ENCODE results near the gene EML4. TPM values are rescaled to one million over a fixed set of nuclear protein-coding genes. Genes with fewer than 3 reads are reported as not detected.
A peak's percentile ranks its signal among the peaks of the same experiment; 100 is the strongest.
"Not testable (repeated sequence)": the region's sequence is repeated elsewhere in the genome, so short reads cannot be mapped to it uniquely, and the experiment has no call there.

The EML4 gene
- total RNA-seq, 4 donors from 2014 or later = 14.5 to 23.2 (median 17.8) TPM

DNA sequence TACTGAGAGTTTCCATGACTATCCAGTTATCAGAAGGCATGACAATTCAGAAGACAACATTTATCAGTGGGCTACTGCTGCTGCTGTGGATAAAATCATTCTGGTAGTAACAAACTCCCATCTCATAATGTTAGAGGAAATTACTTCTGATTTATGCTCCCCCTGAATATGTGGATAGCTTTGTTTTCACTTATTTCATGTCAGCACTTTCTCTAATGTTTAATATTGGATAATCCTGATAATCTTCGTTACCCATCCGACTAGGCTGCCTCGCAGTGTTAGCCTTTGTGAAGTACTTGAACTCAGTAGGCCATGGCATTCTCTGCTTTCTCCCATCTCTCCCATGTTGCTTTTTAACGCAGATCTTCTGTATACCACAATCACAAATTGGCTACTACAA is 163.4 kb downstream of the EML4 start:
- Histone ChIP-seq H3K4me1 (no peaks in the 10 kb centered on the region), H3K4me3 (no peak overlapping the region), H3K36me3 (peaks cover 30 to 75% (median 45%) of the 10 kb centered on the region in 4 donors), H3K27me3 (no peaks in the 10 kb centered on the region), H3K9me3 (no peaks in the 10 kb centered on the region), H3K27ac (replicated peaks in 1 of 4) (no peak overlapping the region)
- DNase-seq (ENCODE audit: extremely low spot score) = no peak
- WGBS = 98% methylated on average over 4 of the region's 4 CpGs
- TF ChIP-seq POLR2A (IDR thresholded peaks at IDR 0.05; ENCODE audit: low read depth) (no peak), EP300 (IDR thresholded peaks at IDR 0.05) (no peak), POLR2AphosphoS5 (IDR thresholded peaks at IDR 0.05) (no peak)
- TF ChIP-seq, protein P1, sequence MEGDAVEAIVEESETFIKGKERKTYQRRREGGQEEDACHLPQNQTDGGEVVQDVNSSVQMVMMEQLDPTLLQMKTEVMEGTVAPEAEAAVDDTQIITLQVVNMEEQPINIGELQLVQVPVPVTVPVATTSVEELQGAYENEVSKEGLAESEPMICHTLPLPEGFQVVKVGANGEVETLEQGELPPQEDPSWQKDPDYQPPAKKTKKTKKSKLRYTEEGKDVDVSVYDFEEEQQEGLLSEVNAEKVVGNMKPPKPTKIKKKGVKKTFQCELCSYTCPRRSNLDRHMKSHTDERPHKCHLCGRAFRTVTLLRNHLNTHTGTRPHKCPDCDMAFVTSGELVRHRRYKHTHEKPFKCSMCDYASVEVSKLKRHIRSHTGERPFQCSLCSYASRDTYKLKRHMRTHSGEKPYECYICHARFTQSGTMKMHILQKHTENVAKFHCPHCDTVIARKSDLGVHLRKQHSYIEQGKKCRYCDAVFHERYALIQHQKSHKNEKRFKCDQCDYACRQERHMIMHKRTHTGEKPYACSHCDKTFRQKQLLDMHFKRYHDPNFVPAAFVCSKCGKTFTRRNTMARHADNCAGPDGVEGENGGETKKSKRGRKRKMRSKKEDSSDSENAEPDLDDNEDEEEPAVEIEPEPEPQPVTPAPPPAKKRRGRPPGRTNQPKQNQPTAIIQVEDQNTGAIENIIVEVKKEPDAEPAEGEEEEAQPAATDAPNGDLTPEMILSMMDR (IDR thresholded peaks at IDR 0.05) = no peak
- intact Hi-C loops (cut with DNase I) = loop anchor here (10.0 kb wide), 1 partner anchor 488 kb away; no protein-coding TSS in a partner anchor

DNA sequence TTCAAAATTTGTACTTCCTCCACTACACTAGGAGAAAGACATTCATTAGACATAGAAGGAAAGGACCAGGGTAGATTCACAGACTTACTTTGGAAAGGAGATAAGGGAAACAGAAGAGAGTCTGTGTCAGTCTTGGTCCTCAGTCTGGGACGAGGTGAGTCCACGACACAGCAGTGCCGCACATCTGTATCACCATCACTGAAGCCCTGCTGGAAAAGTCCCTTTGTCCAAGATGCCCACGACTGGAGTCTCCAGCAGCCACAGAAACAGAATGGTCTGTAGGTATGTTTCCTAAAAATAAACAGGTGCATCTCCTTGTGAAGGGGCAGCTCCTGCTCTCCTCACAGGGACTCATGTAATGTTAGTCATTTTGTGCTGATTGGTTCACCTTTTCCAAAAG is 164.4 kb downstream of the EML4 start:
- WGBS = 96% methylated on average over 4 of the region's 4 CpGs
- TF ChIP-seq, protein P1 (IDR thresholded peaks at IDR 0.05) = no peak
- TF ChIP-seq POLR2AphosphoS5 (IDR thresholded peaks at IDR 0.05) = no peak
- TF ChIP-seq POLR2A (IDR thresholded peaks at IDR 0.05; ENCODE audit: low read depth) = no peak
- TF ChIP-seq EP300 (IDR thresholded peaks at IDR 0.05) = no peak
- peaks cover 30 to 85% (median 50%) of the 10 kb centered on the region in 4 donors for H3K36me3 ChIP-seq

DNA sequence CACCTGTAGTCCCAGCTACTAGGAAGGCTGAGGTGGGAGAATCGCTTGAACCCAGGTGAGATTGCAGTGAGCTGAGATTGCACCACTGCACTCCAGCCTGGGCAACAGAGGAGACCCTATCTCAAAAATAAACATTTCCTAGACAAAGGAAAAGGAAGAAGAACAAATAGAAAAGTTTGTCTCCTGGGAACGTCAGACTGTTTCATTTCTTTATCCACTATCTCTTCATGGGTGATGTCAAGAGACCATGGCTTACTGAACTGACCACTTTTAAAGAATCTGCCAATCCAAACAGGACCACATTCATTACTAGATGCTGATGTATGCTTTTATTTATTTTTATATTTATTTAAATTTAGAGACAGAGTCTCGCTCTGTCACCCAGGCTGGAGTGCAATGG is 165.1 kb downstream of the EML4 start:
- TF ChIP-seq POLR2AphosphoS5 (IDR thresholded peaks at IDR 0.05) = no peak
- no peak for TF ChIP-seq EP300 (IDR thresholded peaks at IDR 0.05)
- TF ChIP-seq POLR2A (IDR thresholded peaks at IDR 0.05; ENCODE audit: low read depth) = no peak
- TF ChIP-seq, protein P1 (IDR thresholded peaks at IDR 0.05) = no peak
- intact Hi-C loops (cut with DNase I) = loop anchor here (10.0 kb wide), 1 partner anchor 489 kb away; no protein-coding TSS in a partner anchor
- Histone ChIP-seq H3K27me3 (no peaks in the 10 kb centered on the region), H3K4me3 (no peak overlapping the region), H3K9me3 (no peaks in the 10 kb centered on the region), H3K36me3 (peaks cover 30 to 86% (median 53%) of the 10 kb centered on the region in 4 donors), H3K4me1 (no peaks in the 10 kb centered on the region), H3K27ac (replicated peaks in 1 of 4) (no peak overlapping the region)
- DNase-seq (ENCODE audit: extremely low spot score) = no peak
- 89% methylated on average over 3 of the region's 3 CpGs for WGBS

More for the DNA sequence above, 164.4 kb downstream of the EML4 start:
- intact Hi-C loops (cut with DNase I) = loop anchor here (10.0 kb wide), 1 partner anchor 489 kb away; no protein-coding TSS in a partner anchor
- Histone ChIP-seq H3K4me3 (no peak overlapping the region), H3K4me1 (no peaks in the 10 kb centered on the region), H3K27me3 (no peaks in the 10 kb centered on the region), H3K9me3 (no peaks in the 10 kb centered on the region), H3K27ac (replicated peaks in 1 of 4) (no peak overlapping the region)
- no peak for DNase-seq (ENCODE audit: extremely low spot score)

DNA sequence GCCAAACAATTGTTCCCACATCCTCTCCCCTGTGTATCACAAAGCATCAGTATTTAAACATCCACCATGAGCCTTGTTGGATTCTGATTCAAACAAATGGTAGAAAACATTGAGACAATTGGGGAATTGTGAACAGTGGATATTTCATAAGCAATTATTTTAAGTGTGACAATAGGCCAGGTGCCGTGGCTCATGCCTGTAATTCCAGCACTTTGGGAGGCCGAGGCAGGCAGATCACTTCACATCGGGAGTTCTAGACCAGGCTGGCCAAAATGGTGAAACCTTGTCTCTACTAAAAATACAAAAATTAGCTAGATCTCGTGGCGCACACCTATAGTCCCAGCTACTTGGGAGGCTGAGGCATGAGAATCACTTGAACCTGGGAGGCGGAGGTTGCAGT is 165.7 kb downstream of the EML4 start:
- H3K36me3 ChIP-seq = peaks cover 26 to 85% (median 50%) of the 10 kb centered on the region in 4 donors
- not testable (repeated sequence) for H3K27ac ChIP-seq (replicated peaks in 1 of 4); H3K4me3 ChIP-seq; DNase-seq (ENCODE audit: extremely low spot score); H3K4me1 ChIP-seq; H3K27me3 ChIP-seq; H3K9me3 ChIP-seq
- intact Hi-C loops (cut with DNase I) = loop anchor here (10.0 kb wide), 1 partner anchor 490 kb away; no protein-coding TSS in a partner anchor
- WGBS = 98% methylated on average over 6 of the region's 6 CpGs

DNA sequence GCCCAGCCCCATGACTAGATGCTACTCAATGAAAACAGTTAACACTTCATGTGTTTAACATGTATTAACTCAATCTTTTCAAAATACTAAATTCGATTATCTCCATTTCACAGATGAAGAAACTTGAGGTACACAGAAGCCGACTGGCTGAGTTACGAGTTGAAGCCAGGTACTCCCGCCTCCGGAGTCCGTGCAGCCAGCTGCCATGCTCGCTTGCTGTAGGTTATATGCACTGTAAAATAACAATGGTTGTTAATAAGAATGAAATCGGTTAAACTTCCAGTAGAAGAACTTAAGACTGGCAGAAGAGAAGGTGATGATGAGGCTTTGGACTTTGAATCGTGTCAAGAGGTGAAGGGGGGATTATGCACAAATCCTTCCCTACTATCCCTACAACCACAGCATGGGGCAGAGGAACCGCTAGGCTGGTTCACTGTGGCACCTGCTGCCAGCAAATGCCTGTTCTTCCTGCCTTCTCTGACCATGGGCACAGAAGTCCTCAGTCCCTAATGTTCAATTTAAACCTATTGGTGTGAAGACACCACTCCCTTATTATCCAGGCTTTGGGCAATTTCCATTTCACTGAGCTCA is 166.5 kb downstream of the EML4 start:
- Histone ChIP-seq H3K4me3 (no peak overlapping the region), H3K36me3 (peaks cover 25 to 88% (median 49%) of the 10 kb centered on the region in 4 donors), H3K4me1 (no peaks in the 10 kb centered on the region), H3K9me3 (no peaks in the 10 kb centered on the region), H3K27me3 (no peaks in the 10 kb centered on the region), H3K27ac (replicated peaks in 1 of 4) (no peak overlapping the region)
- 97% methylated on average over 10 of the region's 10 CpGs for WGBS
- peak; percentile 62 for DNase-seq (ENCODE audit: extremely low spot score)
- TF ChIP-seq, protein P1 (IDR thresholded peaks at IDR 0.05) = no peak
- no peak for TF ChIP-seq POLR2A (IDR thresholded peaks at IDR 0.05; ENCODE audit: low read depth)
- TF ChIP-seq POLR2AphosphoS5 (IDR thresholded peaks at IDR 0.05) = no peak
- no peak for TF ChIP-seq EP300 (IDR thresholded peaks at IDR 0.05)
- intact Hi-C loops (cut with DNase I) = loop anchor here (10.0 kb wide), 1 partner anchor 491 kb away; no protein-coding TSS in a partner anchor
